Activated CD8-positive, alpha-beta memory T cell treated with anti-CD3 and anti-CD28 coated beads for 36 hours (primary cell): ENCODE measurements around the gene STS. TPM values are rescaled to one million over a fixed set of nuclear protein-coding genes. Genes with fewer than 3 reads are reported as not detected.

Experiments
- CTCF ChIA-PET: fragments of 350-600 bp; sonication (Branson Sonifier 250); formaldehyde crosslinking; loops from one replicate; lab custom pipeline; 2021; ENCODE audit warnings: antibody characterized with exemption; lab: Charles Lee
- POLR2A ChIA-PET: fragments of 350-600 bp; sonication (Branson Sonifier 250); formaldehyde crosslinking; loops from one replicate; lab custom pipeline; 2021; ENCODE audit warnings: antibody characterized with exemption; lab: Charles Lee
- total RNA-seq, 2 experiments: library from RNA; stranded (reverse); gene quantifications; one replicate each; pipeline ENCODE4 v1.2.3, GENCODE V29; 2021

Gene STS
- 1 to 10 TPM; 1.9 to 2.1 TPM for total RNA-seq

GRCh38 chrX:7147413-7147977 is at the start of gene STS:
STS (plus strand) TSS chrX:7147712; CDS start chrX:7253200, 105,488 bp downstream.
- ChIA-PET CTCF (no interaction called here), POLR2A (interaction anchor here (1.3 kb wide), 1 partner anchor 58 kb away, joined by 3 read pairs; no protein-coding TSS in a partner anchor)

- ChIA-PET CTCF (no interaction called here), POLR2A (no interaction called here)
Measured at GRCh38 chrX:7100022-7100421, 47.5 kb upstream of the STS start.

GRCh38 chrX:7102119-7102518 is 45.4 kb upstream of the STS start:
- CTCF ChIA-PET: no interaction called here
- POLR2A ChIA-PET: no interaction called here

GRCh38 chrX:7106649-7107048 is 40.9 kb upstream of the STS start:
- CTCF ChIA-PET: no interaction called here

GRCh38 chrX:7108030-7108429 is 39.5 kb upstream of the STS start:
- ChIA-PET POLR2A (no interaction called here), CTCF (no interaction called here)

More at GRCh38 chrX:7106649-7107048, 40.9 kb upstream of the STS start:
- POLR2A ChIA-PET: no interaction called here

GRCh38 chrX:7109049-7109531 is 38.4 kb upstream of the STS start:
- POLR2A ChIA-PET: no interaction called here
- CTCF ChIA-PET: no interaction called here

- ChIA-PET POLR2A (no interaction called here), CTCF (no interaction called here)
Measured at GRCh38 chrX:7109838-7110793, 37.4 kb upstream of the STS start.

GRCh38 chrX:7110821-7111276 is 36.7 kb upstream of the STS start:
- POLR2A ChIA-PET: no interaction called here
- CTCF ChIA-PET: no interaction called here

- POLR2A ChIA-PET: no interaction called here
Measured at GRCh38 chrX:7111518-7111917, 36.0 kb upstream of the STS start.

GRCh38 chrX:7112071-7112470 is 35.4 kb upstream of the STS start:
- ChIA-PET CTCF (no interaction called here), POLR2A (no interaction called here)

More at GRCh38 chrX:7111518-7111917, 36.0 kb upstream of the STS start:
- CTCF ChIA-PET: no interaction called here

GRCh38 chrX:7115557-7115956 is 32.0 kb upstream of the STS start:
- POLR2A ChIA-PET: no interaction called here
- CTCF ChIA-PET: no interaction called here

GRCh38 chrX:7116081-7116480 is 31.4 kb upstream of the STS start:
- CTCF ChIA-PET: no interaction called here

GRCh38 chrX:7117587-7117986 is 29.9 kb upstream of the STS start:
- CTCF ChIA-PET: no interaction called here
- POLR2A ChIA-PET: no interaction called here

More at GRCh38 chrX:7116081-7116480, 31.4 kb upstream of the STS start:
- POLR2A ChIA-PET: no interaction called here

GRCh38 chrX:7119950-7120877 is 27.3 kb upstream of the STS start:
- CTCF ChIA-PET: no interaction called here
- POLR2A ChIA-PET: no interaction called here

- ChIA-PET CTCF (no interaction called here), POLR2A (no interaction called here)
Measured at GRCh38 chrX:7120878-7121219, 26.7 kb upstream of the STS start.

- ChIA-PET CTCF (no interaction called here), POLR2A (no interaction called here)
Measured at GRCh38 chrX:7127056-7127455, 20.5 kb upstream of the STS start.

GRCh38 chrX:7131621-7132020 is 15.9 kb upstream of the STS start:
- CTCF ChIA-PET: no interaction called here
- POLR2A ChIA-PET: no interaction called here

- POLR2A ChIA-PET: no interaction called here
- CTCF ChIA-PET: no interaction called here
Measured at GRCh38 chrX:7132335-7133049, 15.0 kb upstream of the STS start.

GRCh38 chrX:7133050-7133440 is 14.5 kb upstream of the STS start:
- CTCF ChIA-PET: no interaction called here
- POLR2A ChIA-PET: no interaction called here
